ENCODE data around the gene F2. TPM values are rescaled to one million over a fixed set of nuclear protein-coding genes. Genes with fewer than 3 reads are reported as not detected.

The F2 gene
- total RNA-seq, 2 donors from 2014 or later: 1.2 TPM; not detected in 1

DNA sequence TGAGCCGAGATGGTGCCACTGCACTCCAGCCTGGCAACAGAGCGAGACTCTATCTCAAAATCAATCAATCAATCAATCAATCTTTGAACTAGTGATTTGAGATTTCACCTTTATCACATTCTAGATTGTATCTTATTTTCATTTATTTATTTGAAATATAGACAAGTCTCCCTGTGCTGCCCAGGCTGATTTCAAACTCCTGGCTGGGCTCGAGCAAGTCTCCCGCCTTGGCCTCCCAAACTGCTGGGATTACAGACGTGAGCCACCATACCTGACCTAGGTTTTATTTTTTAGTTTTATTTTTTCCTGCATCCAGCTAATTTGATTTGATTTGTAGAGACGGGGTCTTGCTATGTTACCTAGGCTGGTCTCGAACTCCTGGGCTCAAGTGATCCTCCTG, 17.1 kb downstream of the F2 start:
- Histone ChIP-seq H3K4me3 (no peak overlapping the region), H3K9me3 (no peaks in the 10 kb centered on the region), H3K27me3 (no peaks in the 10 kb centered on the region), H3K4me1 (no peaks in the 10 kb centered on the region), H3K27ac (no peak overlapping the region), H3K36me3 (no peaks in the 10 kb centered on the region), H3K9ac (ENCODE audit: low read depth in 2 of 2, low read length in 2 of 2) (peak overlapping the region in 1 of 2 donors; percentile 26)
- TF ChIP-seq, protein P1, sequence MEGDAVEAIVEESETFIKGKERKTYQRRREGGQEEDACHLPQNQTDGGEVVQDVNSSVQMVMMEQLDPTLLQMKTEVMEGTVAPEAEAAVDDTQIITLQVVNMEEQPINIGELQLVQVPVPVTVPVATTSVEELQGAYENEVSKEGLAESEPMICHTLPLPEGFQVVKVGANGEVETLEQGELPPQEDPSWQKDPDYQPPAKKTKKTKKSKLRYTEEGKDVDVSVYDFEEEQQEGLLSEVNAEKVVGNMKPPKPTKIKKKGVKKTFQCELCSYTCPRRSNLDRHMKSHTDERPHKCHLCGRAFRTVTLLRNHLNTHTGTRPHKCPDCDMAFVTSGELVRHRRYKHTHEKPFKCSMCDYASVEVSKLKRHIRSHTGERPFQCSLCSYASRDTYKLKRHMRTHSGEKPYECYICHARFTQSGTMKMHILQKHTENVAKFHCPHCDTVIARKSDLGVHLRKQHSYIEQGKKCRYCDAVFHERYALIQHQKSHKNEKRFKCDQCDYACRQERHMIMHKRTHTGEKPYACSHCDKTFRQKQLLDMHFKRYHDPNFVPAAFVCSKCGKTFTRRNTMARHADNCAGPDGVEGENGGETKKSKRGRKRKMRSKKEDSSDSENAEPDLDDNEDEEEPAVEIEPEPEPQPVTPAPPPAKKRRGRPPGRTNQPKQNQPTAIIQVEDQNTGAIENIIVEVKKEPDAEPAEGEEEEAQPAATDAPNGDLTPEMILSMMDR (IDR thresholded peaks at IDR 0.05): no peak
- intact Hi-C loops (cut with DNase I): no loop called here
- no peak for DNase-seq

DNA sequence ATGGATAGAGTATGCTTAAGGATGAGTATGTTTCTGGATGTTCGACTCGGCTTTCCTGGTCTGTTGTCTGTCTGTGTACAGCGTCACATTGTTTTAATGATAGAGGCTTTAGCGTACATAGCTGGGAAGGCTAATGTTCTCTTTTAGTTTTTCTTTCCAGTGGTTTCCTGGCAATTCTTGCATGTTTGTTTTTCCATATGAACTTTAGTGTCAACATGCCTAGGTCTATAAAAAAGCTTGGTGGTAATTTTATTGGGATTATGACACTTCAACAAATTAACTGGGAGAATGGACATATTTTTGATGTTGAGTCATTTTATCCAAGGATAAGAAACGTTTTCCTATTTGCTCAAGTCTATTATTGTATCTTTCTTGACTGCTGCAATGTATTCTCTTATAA, 17.6 kb downstream of the F2 start:
- no peak for DNase-seq
- H3K27me3 ChIP-seq: no peaks in the 10 kb centered on the region
- intact Hi-C loops (cut with DNase I): no loop called here
- H3K9me3 ChIP-seq: no peaks in the 10 kb centered on the region
- TF ChIP-seq, protein P1 (IDR thresholded peaks at IDR 0.05): no peak
- H3K9ac ChIP-seq (ENCODE audit: low read depth in 2 of 2, low read length in 2 of 2): peak overlapping the region in 1 of 2 donors; percentile 26
- H3K4me3 ChIP-seq: no peak overlapping the region
- no peaks in the 10 kb centered on the region for H3K4me1 ChIP-seq
- no peaks in the 10 kb centered on the region for H3K36me3 ChIP-seq
- no peak overlapping the region for H3K27ac ChIP-seq

GRCh38 chr11:46737699-46738098, 18.7 kb downstream of the F2 start:
- Histone ChIP-seq H3K36me3 (no peaks in the 10 kb centered on the region), H3K9me3 (no peaks in the 10 kb centered on the region), H3K27me3 (no peaks in the 10 kb centered on the region), H3K9ac (ENCODE audit: low read depth in 2 of 2, low read length in 2 of 2) (no peak overlapping the region), H3K27ac (no peak overlapping the region), H3K4me1 (no peaks in the 10 kb centered on the region), H3K4me3 (no peak overlapping the region)
- intact Hi-C loops (cut with DNase I): no loop called here
- TF ChIP-seq, protein P1 (IDR thresholded peaks at IDR 0.05): no peak
- no peak for DNase-seq

GRCh38 chr11:46738887-46739286, 19.9 kb downstream of the F2 start:
- no peaks in the 10 kb centered on the region for H3K36me3 ChIP-seq
- intact Hi-C loops (cut with DNase I): no loop called here

DNA sequence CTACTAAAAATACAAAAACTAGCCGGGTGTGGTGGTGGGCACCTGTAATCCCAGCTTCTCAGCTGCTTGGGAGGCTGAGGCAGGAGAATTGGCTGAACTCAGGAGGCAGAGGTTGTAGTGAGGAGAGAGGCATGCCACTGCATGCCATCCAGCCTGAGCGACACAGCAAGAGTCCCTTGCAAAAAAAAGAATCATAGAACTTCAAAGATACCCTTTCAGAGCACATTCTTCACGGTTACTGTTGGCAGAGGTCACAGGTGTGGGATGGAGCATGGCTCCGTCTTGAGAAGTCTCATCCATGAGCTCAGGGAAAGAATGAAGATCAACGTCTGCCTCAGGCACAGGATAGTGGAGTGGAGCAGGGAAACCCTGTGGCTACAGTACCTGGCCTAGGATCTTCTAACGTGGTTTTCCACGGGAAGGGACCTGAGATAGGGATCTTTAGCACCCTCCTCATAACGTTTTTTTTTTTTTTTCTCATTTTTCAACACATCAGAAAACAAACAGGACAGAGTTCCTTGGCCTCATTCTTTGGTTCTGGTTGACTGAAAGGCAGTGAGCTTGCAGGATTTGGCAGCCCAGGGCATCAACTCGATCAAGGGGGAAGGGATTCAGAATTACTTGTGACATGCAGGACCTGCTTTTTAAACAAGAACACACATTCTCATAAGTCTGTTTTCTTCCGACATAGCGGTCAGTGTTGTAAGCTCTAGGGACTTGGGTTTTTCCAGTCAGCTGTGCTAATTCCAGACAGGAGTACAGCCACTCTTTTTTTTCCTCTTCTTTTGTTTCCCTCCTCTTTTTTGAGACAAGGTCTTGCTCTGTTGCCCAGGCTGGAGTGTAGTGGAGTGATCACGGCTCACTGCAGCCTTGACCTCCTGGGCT, 22.8 kb downstream of the F2 start:
- TF ChIP-seq, protein P1 (IDR thresholded peaks at IDR 0.05): no peak

More at GRCh38 chr11:46738887-46739286, 19.9 kb downstream of the F2 start:
- no peaks in the 10 kb centered on the region for H3K4me1 ChIP-seq
- H3K27ac ChIP-seq: no peak overlapping the region
- no peaks in the 10 kb centered on the region for H3K27me3 ChIP-seq
- H3K9me3 ChIP-seq: no peaks in the 10 kb centered on the region
- no peak overlapping the region for H3K4me3 ChIP-seq
- DNase-seq: no peak
- TF ChIP-seq, protein P1 (IDR thresholded peaks at IDR 0.05): no peak
- H3K9ac ChIP-seq (ENCODE audit: low read depth in 2 of 2, low read length in 2 of 2): no peak overlapping the region

More for the DNA sequence above, 22.8 kb downstream of the F2 start:
- Histone ChIP-seq H3K27ac (no peak overlapping the region), H3K27me3 (no peaks in the 10 kb centered on the region), H3K36me3 (no peaks in the 10 kb centered on the region), H3K4me1 (no peaks in the 10 kb centered on the region), H3K9ac (ENCODE audit: low read depth in 2 of 2, low read length in 2 of 2) (no peak overlapping the region), H3K4me3 (no peak overlapping the region), H3K9me3 (no peaks in the 10 kb centered on the region)
- intact Hi-C loops (cut with DNase I): no loop called here
- no peak for DNase-seq

Measured in colonic mucosa (tissue), 4 donors.